ENCODE measurements around the gene NAA20.

The NAA20 gene

GRCh38 chr20:20039752-20040387 lies 22.7 kb downstream of the NAA20 start:
- TF ChIP-seq CTCF (conservative IDR thresholded peaks at IDR 0.05; ENCODE audit: low read depth, low read length) = no peak
- no peak overlapping the region for H3K4me3 ChIP-seq (ENCODE audit: low read depth, low read length)
- no peak for DNase-seq (ENCODE audit: low read depth)

- TF ChIP-seq CTCF (conservative IDR thresholded peaks at IDR 0.05; ENCODE audit: low read depth, low read length) = no peak
- H3K4me3 ChIP-seq (ENCODE audit: low read depth, low read length) = peak overlapping the region; percentile 97
- DNase-seq (ENCODE audit: low read depth) = peak; percentile 5
Measured at GRCh38 chr20:20051767-20052073, 34.6 kb downstream of the NAA20 start.

- DNase-seq (ENCODE audit: low read depth) = peak; percentile 98
- peak within 1 kb of the TSS; percentile 97 for H3K4me3 ChIP-seq (ENCODE audit: low read depth, low read length)
- no peak for TF ChIP-seq CTCF (conservative IDR thresholded peaks at IDR 0.05; ENCODE audit: low read depth, low read length)
Measured at GRCh38 chr20:20052074-20052970, 35.2 kb downstream of the NAA20 start, which contains the start of the genes CFAP61 and CRNKL1. Gene CFAP61, plus strand, starts transcription at chr20:20052532. Its CDS starts 4,122 bp downstream, at chr20:20056654. Gene CRNKL1, minus strand, starts transcription at chr20:20052466. Its CDS starts 124 bp downstream, at chr20:20052342.

- no peak overlapping the region for H3K4me3 ChIP-seq (ENCODE audit: low read depth, low read length)
- TF ChIP-seq CTCF (conservative IDR thresholded peaks at IDR 0.05; ENCODE audit: low read depth, low read length) = no peak
- DNase-seq (ENCODE audit: low read depth) = no peak
Measured at GRCh38 chr20:20060234-20060998, 43.3 kb downstream of the NAA20 start.

- DNase-seq (ENCODE audit: low read depth) = no peak
Measured at GRCh38 chr20:20063941-20064702, 47.0 kb downstream of the NAA20 start.

More at GRCh38 chr20:20063941-20064702, 47.0 kb downstream of the NAA20 start:
- TF ChIP-seq CTCF (conservative IDR thresholded peaks at IDR 0.05; ENCODE audit: low read depth, low read length) = no peak
- H3K4me3 ChIP-seq (ENCODE audit: low read depth, low read length) = no peak overlapping the region
